NCI-H1417 treated with DMSO at 0.1 percent for 48 hours (cell line): ENCODE measurements around the gene LDLRAD2.
"Not testable (repeated sequence)": the region's sequence is repeated elsewhere in the genome, so short reads cannot be mapped to it uniquely, and the experiment has no call there.

Experiments
- DNase-seq: peaks from one replicate; lab custom pipeline; 2025; lab: John Stamatoyannopoulos, UW

LDLRAD2 gene, protein sequence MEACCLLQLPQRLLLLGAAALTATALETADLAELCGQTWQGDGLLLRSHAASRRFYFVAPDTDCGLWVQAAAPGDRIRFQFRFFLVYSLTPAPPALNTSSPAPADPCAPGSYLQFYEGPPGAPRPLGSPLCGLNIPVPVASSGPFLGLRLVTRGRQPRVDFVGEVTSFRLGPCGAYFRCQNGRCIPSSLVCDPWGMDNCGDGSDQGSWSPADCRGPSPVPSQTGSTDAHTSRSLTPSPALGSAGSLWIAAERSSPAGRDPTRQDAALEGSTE

DNA sequence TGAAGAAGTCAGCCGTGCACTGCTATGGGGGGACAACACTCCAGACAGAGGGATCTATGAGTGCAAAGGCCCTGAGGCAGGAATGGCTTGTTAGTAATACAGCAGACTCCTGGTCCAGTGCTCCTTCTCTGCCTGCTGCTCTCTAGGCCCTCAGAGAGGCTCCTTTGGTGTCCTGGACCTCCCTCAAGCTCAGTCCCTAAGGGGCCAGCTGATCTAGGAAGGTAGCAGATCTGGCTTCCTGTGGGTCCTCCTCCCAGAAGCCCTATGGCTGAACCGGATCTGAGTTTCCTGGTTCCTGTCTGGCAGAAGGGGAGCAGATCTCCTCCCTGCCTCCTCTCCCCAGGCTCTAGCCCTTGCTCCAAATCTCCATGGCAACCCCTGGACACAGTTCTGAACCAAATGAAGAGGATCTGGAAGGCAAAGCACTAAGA lies at the start of gene LDLRAD2:
TSS of gene LDLRAD2 (plus strand) at position 391 of the 431 bp plus-strand sequence. CDS start 187 bp downstream, outside the sequence.
- no peak for DNase-seq

DNA sequence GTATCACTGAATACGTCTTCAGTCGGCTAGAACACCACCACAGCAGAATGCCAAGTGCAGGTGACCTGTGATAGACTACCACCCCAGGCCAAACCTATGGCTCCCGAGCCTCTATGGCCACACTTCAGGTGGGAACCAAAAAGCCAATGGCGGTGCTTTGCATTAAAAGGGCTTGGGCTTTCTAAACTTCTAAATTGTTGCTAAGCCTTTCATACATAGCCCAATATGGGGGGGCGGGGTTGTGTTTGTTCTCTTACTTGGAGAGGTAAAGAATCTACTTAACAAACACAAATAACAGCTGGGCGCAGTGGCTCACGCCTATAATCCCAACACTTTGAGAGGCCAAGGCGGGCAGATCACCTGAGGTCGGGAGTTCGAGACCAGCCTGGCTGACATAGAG lies 48.8 kb upstream of the LDLRAD2 start:
- DNase-seq = no peak

DNA sequence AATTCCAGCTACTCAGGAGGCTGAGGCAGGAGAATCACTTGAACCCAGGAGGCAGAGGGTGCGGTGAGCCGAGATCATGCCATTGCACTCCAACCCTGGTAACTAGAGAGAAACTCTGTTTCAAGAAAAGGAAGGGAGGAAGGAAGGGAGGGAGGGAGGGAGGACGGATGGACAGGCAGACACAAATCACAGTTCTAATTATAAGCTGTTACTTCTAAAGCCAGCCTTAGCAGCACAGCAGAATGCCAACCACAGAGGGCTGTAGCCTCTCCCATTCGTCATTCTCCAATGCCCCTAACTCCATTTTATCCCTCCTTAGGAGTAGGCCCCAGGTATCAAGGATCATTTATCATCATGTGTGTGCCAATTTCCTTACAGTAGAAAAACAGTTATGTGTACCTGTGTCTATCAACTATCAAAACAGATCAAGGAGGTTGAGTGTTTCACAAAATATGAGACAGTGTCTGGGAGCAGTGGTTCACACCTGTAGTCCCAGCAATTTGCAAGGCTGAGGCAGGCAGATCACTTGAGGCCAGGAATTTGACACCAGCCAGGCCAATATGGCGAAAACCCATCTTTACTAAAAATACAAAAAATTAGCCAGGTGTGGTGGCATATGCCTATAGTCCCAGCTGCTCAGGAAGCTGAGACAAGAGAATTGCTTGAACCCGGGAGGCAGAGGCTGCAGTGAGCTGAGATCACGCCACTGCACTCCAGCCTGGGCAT lies 48.2 kb upstream of the LDLRAD2 start:
- no peak for DNase-seq

DNA sequence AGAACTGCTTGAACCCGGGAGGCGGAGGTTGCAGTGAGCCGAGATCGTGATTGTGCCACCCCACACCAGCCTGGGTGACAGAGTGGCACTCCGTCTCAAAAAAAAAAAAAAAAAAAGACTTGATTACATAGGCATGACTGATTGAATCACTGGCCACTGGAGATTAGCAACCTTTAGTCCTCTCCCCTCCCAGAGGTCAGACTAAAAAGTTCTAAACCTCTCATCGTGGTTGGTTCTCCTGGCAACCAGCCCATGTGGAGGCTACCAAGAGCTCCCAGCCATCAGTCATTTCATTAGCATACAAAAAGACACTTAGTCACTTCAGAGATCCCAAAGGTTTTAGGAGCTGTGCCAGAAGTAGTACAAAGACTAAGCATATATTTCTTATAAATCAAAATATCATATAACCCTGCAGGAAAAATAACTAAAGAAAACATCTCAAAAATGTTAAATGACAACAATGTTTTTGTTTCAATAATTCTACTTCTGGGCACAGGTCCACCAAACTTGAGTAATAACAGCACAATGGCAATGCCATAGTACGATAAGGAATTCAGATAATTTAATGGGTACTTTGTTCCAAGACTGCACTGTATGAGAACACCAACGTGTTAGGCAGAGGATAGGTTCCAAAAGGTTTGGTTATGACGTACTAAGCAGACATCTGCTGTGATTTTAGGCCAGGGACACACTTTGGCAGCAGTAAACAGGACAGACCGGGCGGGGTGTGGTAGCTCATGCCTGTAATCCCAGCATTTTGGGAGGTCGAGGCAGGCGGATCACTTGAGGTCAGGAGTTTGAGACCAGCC lies 47.2 kb upstream of the LDLRAD2 start:
- no peak for DNase-seq

DNA sequence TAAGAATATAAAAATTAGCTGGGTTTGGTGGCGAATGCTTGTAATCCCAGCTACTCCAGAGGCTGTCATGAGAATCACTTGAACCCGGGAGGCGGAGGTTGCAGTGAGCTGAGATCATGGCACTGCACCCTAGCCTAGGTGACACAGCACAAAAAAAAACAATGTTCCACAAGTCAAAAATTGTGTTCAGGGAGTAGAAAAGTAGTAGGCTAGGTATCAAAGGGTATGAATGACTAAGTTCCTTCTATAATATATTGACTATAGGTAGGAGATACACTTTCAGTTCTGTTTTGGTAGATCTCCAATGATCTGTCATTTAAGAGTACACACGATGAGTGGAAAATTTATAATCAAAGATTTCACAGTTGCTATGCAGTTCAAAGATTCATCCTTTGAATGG lies 45.9 kb upstream of the LDLRAD2 start:
- DNase-seq = no peak

DNA sequence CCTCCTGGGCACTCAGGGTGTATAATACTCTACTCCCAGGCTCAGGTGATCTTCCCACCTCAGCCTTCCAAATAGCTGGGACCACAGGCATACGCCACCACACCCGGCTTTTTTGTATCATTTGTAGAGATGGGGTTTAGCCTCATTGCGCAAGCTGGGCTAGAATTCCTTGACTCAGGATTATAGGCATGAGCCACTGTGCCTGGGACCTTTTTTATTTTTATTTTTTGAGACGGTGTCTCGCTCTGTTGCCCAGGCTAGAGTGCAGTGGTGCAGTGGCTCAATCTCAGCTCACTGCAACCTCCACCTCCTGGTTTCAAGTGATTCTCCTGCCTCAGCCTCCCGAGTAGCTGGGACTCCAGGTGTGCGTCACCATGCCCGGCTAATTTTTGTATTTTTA lies 45.0 kb upstream of the LDLRAD2 start:
- not testable (repeated sequence) for DNase-seq

DNA sequence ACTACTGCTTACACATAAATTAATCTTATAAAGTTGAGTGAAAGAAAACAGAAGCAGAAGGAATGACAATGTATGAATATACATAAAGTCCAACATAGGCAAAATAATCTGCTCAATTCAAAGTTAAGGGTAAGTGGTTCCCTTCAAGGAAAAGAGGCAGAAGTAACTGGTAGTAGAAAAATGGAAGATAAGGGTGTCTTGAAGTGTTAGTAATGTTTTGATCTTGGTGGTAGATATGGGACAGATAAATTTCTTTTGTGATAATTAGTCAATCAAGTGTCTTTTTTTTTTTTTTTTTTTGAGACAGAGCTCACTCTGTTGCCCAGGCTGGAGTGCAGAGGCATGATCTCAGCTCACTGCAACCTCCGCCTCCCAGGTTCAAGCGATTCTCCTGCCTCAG lies 41.9 kb upstream of the LDLRAD2 start:
- no peak for DNase-seq

DNA sequence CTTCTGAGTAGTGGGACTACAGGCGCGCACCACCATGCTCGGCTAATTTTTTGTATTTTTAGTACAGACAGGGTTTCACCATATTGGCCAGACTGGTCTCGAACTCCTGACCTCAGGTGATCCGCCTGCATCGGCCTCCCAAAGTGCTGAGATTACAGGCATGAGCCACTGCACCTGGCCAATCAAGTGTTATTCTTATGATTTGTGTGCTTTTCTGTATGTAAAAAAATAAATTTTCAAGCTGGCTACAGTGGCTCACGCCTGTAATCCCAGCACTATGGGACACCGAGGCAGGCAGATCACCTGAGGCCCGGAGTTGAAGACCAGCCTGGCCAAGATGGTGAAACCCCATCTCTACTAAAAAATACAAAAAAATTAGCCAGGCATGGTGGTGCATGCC lies 41.5 kb upstream of the LDLRAD2 start:
- not testable (repeated sequence) for DNase-seq

DNA sequence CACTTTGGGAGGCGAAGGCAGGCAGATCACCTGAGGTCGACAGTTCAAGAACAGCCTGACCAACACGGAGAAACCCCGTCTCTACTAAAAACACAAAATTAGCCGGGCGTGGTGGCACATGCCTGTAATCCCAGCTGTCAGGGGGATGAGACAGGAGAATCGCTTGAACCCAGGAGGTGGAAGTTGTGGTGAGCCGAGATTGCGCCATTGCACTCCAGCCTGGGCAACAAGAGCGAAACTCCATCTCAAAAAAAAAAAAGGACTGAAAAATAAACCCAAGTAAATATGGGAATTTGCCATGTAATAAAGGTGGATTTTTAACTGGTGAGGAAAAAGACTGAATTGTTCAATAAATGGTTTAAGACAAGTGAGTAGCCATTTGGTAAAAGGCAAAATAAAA lies 40.4 kb upstream of the LDLRAD2 start:
- DNase-seq = not testable (repeated sequence)

DNA sequence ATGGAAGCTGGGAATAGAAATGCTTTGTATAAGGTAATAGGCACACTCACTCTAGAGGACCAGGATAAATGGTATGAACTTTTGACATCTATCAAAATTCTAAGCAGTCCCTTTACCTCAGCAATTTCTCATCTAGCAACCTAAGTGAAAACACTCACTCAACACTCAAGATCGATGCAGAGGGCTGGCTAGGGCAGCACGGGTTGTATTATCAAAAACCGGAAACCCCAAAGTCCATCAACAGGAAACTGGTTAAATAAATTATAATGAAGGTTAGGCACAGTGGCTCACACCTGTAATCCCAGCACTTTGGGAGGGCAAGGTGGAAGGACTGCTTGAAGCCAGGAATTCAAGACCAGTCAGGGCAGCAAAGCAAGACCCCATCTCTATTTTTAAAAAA lies 38.5 kb upstream of the LDLRAD2 start:
- no peak for DNase-seq

DNA sequence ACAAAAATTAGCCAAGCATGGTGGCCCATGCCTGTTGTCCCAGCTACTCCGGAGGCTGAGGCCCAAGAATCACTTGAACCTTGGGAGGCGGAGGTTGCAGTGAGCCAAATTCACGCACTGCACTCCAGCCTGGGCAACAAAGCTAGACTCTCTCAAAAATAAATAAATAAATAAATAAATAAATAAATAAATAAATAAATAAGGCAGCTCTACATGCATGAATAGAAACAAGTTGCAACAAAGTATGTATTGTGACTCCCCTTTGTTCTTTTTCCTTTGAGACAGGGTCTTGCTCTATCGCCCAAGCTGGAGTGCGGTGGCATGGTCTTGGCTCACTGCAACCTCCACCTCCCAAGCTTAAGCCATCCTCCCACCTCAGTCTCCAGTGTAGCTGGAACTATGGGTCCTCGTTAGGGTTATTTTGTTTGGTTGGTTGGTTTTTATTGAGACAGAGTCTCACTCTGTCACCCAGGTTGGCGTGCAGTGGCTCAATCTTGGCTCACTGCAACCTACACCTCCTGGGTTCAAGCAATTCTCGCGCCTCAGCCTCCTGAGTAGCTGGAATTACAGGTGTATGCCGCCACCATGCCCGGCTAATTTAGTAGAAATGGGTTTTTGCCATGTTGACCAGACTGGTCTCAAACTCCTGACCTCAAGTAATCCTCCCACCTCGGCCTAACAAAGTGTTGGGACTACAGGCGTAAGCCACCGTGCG lies 37.1 kb upstream of the LDLRAD2 start:
- DNase-seq = no peak

DNA sequence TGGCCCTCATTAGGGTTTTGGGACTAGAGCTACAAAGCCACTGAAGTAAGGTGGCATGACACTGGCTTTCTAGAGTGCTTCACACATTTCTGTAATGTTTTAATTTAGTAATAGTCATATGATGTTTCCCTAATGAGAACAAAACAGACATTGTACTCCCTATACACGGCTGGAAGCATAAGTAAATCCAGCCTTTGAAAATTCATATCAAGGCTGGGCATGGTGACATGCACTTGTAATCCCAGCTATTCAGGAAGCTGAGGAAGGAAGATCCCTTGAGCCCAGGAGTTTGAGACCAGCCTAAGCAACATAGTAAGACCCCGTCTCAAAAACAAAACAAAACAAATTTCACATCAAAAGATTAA lies 36.5 kb upstream of the LDLRAD2 start:
- DNase-seq = no peak

DNA sequence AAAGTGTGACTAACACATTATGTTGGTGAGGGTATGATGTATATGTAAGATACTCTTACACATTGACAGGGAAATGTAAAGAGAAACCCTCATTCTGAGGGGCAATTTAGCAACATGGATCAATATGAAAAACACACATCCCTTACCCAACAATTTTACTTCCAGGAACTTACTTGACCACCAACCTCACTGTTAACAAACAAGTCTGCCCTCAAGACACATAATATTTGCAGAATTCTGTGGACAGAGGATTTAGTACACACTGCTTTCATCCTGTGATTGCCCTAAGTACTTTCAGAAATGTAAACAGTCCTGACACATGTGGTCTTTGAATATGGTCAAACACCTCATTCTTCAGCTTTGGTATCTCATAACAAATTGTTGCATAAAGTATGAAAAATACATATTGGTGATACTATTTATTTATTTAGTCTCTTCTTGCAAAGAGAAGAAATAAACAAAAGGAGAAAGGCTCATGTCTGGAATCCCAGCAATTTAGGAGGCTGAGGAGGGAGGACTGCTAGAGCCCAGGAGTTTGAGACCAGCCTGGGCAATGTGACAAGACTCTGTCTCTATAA lies 36.0 kb upstream of the LDLRAD2 start:
- no peak for DNase-seq

DNA sequence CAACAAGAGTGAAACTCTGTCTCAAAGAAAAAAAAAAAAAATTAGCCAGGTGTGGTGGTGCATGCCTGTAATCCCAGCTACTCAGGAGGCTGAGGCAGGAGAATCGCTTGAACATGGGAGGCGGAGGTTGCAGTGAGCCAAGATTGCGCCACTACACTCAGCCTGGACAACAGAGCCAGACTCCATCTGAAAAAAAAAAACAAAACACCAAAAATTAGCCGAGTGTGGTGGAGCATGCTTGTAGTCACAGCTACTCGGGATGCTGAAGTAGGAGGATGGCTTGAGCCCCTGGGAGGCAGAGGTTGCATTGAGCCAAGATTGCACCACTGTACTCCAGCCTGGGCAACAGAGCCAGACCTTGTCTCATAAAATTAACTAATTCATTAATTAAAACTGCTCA lies 35.1 kb upstream of the LDLRAD2 start:
- DNase-seq = not testable (repeated sequence)

DNA sequence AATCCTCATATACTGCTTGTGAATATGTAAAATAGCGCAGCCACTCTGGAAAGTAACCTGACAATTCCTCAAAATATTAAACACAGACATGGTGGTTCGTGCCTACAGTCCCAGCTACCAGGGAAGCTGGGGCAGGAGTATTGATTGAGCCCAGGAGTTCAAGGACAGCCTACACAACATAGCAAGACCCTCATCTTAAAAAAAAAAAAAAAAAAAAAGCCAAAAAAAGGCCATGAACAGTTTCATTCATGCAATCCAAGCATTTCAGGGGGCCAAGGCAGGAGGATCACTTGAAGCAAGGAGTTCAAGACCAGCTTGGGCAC lies 33.7 kb upstream of the LDLRAD2 start:
- no peak for DNase-seq

DNA sequence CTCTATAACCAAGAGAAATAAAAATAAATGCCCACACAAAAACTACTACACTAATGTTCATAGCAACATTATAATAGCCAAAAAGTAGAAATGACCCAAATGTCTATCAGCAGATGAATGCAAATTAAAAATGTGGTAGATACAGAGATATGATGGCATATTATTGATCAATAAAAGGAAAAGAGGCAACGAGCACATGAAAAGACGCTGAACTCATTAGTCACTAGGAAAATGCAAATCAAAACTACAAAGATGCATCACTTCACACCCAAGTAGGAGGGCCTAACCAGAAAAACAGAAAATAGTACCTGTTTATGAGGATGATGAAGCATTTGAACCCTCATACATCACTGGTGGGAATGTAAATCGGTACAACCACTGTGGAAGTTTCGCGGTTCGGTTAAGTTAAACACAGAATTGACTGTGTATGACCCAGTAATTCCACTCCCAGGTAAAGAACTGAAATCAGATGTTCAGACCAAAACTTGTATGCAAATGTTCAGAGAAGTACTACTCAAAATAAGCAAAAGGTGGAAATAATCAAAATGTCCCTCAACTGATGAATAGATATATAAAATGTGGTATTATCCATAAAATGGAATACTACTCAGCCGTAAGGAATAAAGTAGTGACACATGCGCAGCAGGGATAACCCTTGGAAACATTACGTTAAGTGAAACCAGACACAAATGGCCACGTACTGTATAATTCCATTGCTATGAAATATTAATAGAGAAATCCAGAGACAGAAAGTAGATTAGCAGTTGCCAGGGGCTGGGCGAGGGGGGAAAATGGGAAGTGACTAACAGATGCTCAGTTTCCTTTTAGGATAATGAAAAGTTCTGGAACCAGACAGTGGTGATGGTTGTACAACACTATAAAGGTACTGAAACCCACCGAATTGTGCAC lies 32.2 kb upstream of the LDLRAD2 start:
- DNase-seq = no peak

DNA sequence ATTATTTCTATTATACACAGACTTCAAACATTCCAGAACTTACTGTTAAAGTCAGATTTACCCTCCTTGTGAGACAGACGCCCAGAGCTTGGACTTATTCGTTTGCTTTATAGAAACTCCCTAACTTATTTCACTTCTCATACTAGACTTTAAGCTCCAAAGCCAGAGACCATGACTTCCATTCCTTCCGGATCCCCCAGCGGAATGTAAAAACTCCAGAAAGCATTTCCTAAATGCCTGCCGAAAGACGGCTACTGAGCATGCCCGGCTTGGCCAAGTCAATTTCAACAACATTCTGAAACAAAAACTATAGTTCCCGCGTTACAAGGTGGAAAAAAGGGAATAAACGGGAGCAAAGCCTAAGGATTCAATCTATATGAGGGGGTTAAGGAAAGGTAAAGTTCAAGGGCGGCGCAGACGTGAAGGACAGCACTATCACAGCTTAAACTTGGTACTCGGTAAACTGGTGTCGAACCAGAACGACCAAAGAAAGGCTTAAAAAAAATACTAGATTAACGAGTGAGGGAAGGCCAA lies 30.2 kb upstream of the LDLRAD2 start:
- DNase-seq = no peak

DNA sequence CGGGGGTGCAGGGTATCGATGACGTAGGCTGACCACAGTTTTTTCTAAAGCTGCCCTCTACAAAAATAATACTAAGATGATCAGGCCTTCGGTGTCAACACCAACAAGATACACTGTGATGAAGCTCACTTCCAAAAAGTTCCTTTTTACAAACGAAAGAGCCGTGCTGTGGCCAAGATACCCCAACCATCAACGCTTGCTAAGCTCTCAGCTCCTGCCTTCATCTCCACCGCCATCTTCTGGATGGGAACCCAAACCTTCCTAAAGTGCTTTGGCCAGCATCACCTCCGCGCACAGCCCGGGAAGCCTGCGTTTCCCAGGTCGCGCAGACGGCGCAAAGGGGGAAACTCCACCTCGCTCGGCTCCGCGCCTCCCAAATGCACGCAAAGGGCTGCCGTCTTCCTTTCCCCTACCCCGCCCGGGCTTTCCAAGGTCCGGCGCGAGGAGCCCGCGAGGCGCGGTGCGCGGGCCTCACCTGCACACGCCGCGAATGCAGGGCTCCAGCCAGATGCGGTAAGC lies 29.7 kb upstream of the LDLRAD2 start:
- DNase-seq = no peak

DNA sequence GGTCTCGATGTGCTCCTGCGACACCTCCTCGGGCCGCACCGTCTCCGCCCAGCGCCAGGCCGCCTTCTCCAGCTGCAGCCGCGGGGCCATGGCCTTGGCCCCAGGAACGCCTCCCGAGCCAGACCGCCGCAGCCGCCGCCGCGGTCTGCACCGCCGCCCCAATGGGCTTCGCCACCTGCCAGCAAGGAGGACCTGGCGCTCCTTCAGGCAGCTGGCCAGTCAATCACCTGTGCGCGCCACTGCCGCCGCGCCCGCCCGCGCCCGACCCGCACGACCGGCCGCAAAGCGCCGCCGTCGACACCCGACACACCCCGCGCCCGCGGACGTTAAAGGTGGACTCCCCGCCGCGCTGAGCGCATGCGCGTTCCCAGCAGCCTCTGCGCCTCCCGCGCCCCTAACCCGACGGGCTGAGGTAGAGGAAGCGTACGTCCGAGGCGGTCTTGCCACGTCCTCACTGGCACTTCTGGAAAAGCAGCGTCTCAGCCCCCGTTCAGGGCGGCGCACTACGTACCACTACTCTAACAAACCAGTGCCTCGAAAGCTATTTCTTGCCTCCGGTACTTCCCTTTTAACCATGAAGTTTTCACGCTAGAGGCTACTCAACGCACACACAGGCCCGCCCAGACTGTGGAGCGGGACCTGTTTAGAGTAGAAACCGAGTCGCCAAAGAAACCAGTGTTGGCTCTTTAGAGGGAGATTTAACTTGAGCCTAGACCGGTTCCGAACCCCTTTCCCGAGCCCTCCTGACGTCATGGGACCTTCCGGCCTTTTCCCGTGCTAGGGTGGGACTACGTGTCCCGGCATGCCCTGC lies 29.0 kb upstream of the LDLRAD2 start, which contains the start of gene USP48:
TSS of gene USP48 (minus strand) at position 282 of the 811 bp plus-strand sequence. CDS start at position 90, 192 bp downstream.
- peak; percentile 79 for DNase-seq
